Neural cell (in vitro differentiated cells): ENCODE results near the gene TXNDC15. TPM values are rescaled to one million over a fixed set of nuclear protein-coding genes. Genes with fewer than 3 reads are reported as not detected.

Experiments used
- H2AFZ ChIP-seq: fragments of 200-600, 300-800 bp; sonication (generic), shearing (Covaris generic); 2 replicates; pipeline ENCODE4 v1.6.0; 2014; ENCODE audit warnings: low read depth, mild to moderate bottlenecking, antibody characterized with exemption, low read length, moderate library complexity
- H3F3A ChIP-seq: fragments of 200-600 bp; shearing (Covaris generic); 2 replicates; pipeline ENCODE4 v1.6.1; 2016; ENCODE audit warnings: mild to moderate bottlenecking, moderate library complexity, mixed read lengths, antibody characterized with exemption, low read length; ENCODE audit not compliant: insufficient read depth, poor library complexity, severe bottlenecking
- H3K27ac ChIP-seq: fragments of 200-600, 300-800 bp; sonication (generic), shearing (Covaris generic); 2 replicates; pipeline ENCODE4 v1.5.1; 2014; ENCODE audit warnings: mild to moderate bottlenecking, low read length, moderate library complexity
- H3K27me3 ChIP-seq: fragments of 300-800, 200-600 bp; sonication (generic), shearing (Covaris generic); 2 replicates; pipeline ENCODE4 v1.6.0; 2014; ENCODE audit warnings: mild to moderate bottlenecking, low read depth, low read length, moderate library complexity; ENCODE audit not compliant: insufficient read depth
- H3K36me3 ChIP-seq: fragments of 300-800, 200-600 bp; sonication (generic), shearing (Covaris generic); 2 replicates; pipeline ENCODE4 v1.5.1; 2014; ENCODE audit warnings: mild to moderate bottlenecking, antibody characterized with exemption, low read length, moderate library complexity; ENCODE audit not compliant: insufficient read depth
- H3K4me2 ChIP-seq: fragments of 300-800, 200-600 bp; sonication (generic), shearing (Covaris generic); 2 replicates; pipeline ENCODE4 v1.6.0; 2014; ENCODE audit warnings: mild to moderate bottlenecking, low read length
- H3K4me3 ChIP-seq: fragments of 300-800, 200-600 bp; sonication (generic), shearing (Covaris generic); 2 replicates; pipeline ENCODE4 v1.5.1; 2014; ENCODE audit warnings: mild to moderate bottlenecking, low read length, moderate library complexity
- H3K79me2 ChIP-seq: fragments of 200-600 bp; shearing (Covaris generic); replicated peaks from 2 replicates; pipeline ENCODE4 v1.6.0; 2014; ENCODE audit warnings: mild to moderate bottlenecking, low read length, moderate library complexity; ENCODE audit not compliant: insufficient read depth
- H3K9ac ChIP-seq: fragments of 300-800, 200-600 bp; sonication (generic), shearing (Covaris generic); 2 replicates; pipeline ENCODE4 v1.6.1; 2016; ENCODE audit warnings: mild to moderate bottlenecking, low read length, mixed read lengths
- H3K9me2 ChIP-seq: fragments of 200-600 bp; shearing (Covaris generic); 2 replicates; pipeline ENCODE4 v1.6.1; 2016; ENCODE audit warnings: mild to moderate bottlenecking, low read length, mixed read lengths; ENCODE audit not compliant: insufficient read depth
- H3K9me3 ChIP-seq: fragments of 200-600, 300-800 bp; sonication (generic), shearing (Covaris generic); 2 replicates; pipeline ENCODE4 v1.6.1; 2016; ENCODE audit warnings: mild to moderate bottlenecking, mixed run types, low read length, moderate library complexity, mixed read lengths
- H4K20me1 ChIP-seq: fragments of 200-600 bp; shearing (Covaris generic); 2 replicates; pipeline ENCODE4 v1.6.1; 2016; ENCODE audit warnings: mild to moderate bottlenecking, mixed run types; ENCODE audit not compliant: insufficient read depth
- CTCF ChIP-seq: fragments of 450-650 bp; IDR thresholded peaks from 2 replicates; pipeline ENCODE4 v1.5.1; 2014; ENCODE audit warnings: antibody characterized with exemption, mild to moderate bottlenecking, moderate library complexity; ENCODE audit not compliant: poor library complexity, severe bottlenecking
- EP300 ChIP-seq: fragments of 450-650 bp; conservative IDR thresholded peaks from 2 replicates; pipeline ENCODE4 v1.6.1; 2014; ENCODE audit warnings: antibody characterized with exemption, mild to moderate bottlenecking, moderate library complexity; ENCODE audit not compliant: poor library complexity, severe bottlenecking
- EZH2 ChIP-seq: fragments of 200-600, 300-800 bp; shearing (Covaris generic), sonication (generic); IDR thresholded peaks from 2 replicates; pipeline ENCODE4 v1.6.1; 2014; ENCODE audit warnings: antibody characterized with exemption, low read length, borderline replicate concordance, mild to moderate bottlenecking; ENCODE audit not compliant: insufficient read depth, poor library complexity, severe bottlenecking
- MXI1 ChIP-seq: fragments of 450-650 bp; conservative IDR thresholded peaks from 2 replicates; pipeline ENCODE4 v1.6.1; 2014; ENCODE audit warnings: antibody characterized with exemption, mild to moderate bottlenecking; ENCODE audit not compliant: poor library complexity, severe bottlenecking
- POLR2AphosphoS5 ChIP-seq: IDR thresholded peaks from 2 replicates; pipeline ENCODE4 v1.6.1; 2012
- RAD21 ChIP-seq: fragments of 450-650 bp; conservative IDR thresholded peaks from 2 replicates; pipeline ENCODE4 v1.6.1; 2014; ENCODE audit warnings: antibody characterized with exemption, mild to moderate bottlenecking, moderate library complexity
- REST ChIP-seq: IDR thresholded peaks from 2 replicates; pipeline ENCODE4 v1.6.1; 2012; ENCODE audit warnings: borderline replicate concordance
- SMC3 ChIP-seq: fragments of 450-650 bp; conservative IDR thresholded peaks from 2 replicates; pipeline ENCODE4 v1.6.1; 2014; ENCODE audit warnings: antibody characterized with exemption, mild to moderate bottlenecking, moderate library complexity; ENCODE audit not compliant: poor library complexity
- TAF1 ChIP-seq: IDR thresholded peaks from 2 replicates; pipeline ENCODE4 v1.6.1; 2012; ENCODE audit warnings: low read depth
- polyA plus RNA-seq: library from polyadenylated mRNA; depleted of rRNA; stranded (reverse); fragments of >200 nt; gene quantifications from 2 replicates; pipeline ENCODE4 v1.2.3, GENCODE V29; 2014

TXNDC15 gene
- polyA plus RNA-seq, 1 donor from 2014 or later = 127 TPM

- Histone ChIP-seq H3K27me3 (no peaks in the 10 kb centered on the region), H3K27ac (no peak overlapping the region), H2AFZ (no peak overlapping the region), H3K36me3 (no peaks in the 10 kb centered on the region), H3K9me3 (no peaks in the 10 kb centered on the region), H3K4me3 (no peak overlapping the region), H3K9me2 (no peaks in the 10 kb centered on the region), H3F3A (no peaks in the 10 kb centered on the region), H3K4me2 (no peak overlapping the region), H3K9ac (no peak overlapping the region), H4K20me1 (no peaks in the 10 kb centered on the region), H3K79me2 (no peaks in the 10 kb centered on the region)
- TF ChIP-seq MXI1 = no peak
- TF ChIP-seq POLR2AphosphoS5 = no peak
- no peak for TF ChIP-seq EZH2
Measured at GRCh38 chr5:134840811-134841210, 33.4 kb upstream of the TXNDC15 start.

- H3K36me3 ChIP-seq = no peaks in the 10 kb centered on the region
- no peak overlapping the region for H3K27ac ChIP-seq
- TF ChIP-seq EP300 (no peak), MXI1 (no peak), EZH2 (no peak), REST (no peak), POLR2AphosphoS5 (no peak), SMC3 (no peak), TAF1 (no peak), CTCF (no peak), RAD21 (no peak)
Measured at GRCh38 chr5:134844252-134844651, 29.9 kb upstream of the TXNDC15 start.

More at GRCh38 chr5:134844252-134844651, 29.9 kb upstream of the TXNDC15 start:
- H3F3A ChIP-seq = no peaks in the 10 kb centered on the region
- H3K4me2 ChIP-seq = no peak overlapping the region
- no peaks in the 10 kb centered on the region for H3K27me3 ChIP-seq
- H3K4me3 ChIP-seq = no peak overlapping the region
- no peaks in the 10 kb centered on the region for H3K9me3 ChIP-seq
- no peaks in the 10 kb centered on the region for H3K9me2 ChIP-seq
- H4K20me1 ChIP-seq = no peaks in the 10 kb centered on the region
- H3K9ac ChIP-seq = no peak overlapping the region
- peaks cover 21% of the 10 kb centered on the region for H3K79me2 ChIP-seq
- H2AFZ ChIP-seq = no peak overlapping the region
